ENCODE measurements around the gene GSDMA.

Gene GSDMA

DNA sequence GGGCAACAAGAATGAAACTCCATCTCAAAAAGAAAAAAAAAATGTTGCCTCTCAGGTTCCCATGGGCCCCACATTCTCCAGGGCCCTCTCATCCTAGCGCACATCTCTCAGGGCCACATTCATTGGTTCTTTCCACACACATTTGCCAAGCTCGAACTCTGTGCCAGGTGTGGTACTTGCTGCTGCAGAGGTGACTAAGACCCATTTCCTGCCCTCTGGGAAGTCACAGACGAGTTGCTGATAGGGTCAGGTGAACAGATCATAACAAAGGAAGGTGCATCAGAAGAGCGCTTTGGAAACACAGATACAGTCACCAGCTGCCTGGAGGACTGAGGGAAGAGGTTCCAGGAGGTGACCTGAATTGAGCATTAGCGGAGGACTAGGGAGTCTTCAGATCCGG is 1.0 kb downstream of the GSDMA start:
- DNase-seq (ENCODE audit: low read depth) = no peak

GRCh38 chr17:39965017-39965699 is 2.4 kb downstream of the GSDMA start:
- no peak for DNase-seq (ENCODE audit: low read depth)

DNA sequence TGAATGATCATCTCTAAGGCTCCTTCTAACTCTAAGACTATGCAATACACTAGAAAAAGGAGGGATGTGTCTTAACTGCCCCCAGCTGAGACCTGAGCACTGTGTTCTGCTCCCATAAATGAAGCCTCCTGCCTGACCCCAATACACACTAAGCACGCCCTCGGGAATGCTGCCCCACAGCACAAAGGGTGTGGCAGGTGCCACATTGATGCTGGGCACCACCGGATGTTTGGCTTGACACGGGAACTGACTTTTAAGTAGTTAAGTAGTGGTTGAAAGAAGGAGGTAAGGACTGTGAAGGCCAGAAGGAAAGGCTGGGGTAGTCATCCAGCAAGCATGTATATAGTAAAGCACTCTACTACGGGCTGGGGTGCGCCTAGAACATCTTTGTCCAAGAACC is 4.0 kb downstream of the GSDMA start:
- no peak for DNase-seq (ENCODE audit: low read depth)

- DNase-seq (ENCODE audit: low read depth) = no peak
These were observed 6.0 kb downstream of the GSDMA start for GRCh38 chr17:39968761-39969160.

GRCh38 chr17:39969375-39969774 is 6.6 kb downstream of the GSDMA start:
- no peak for DNase-seq (ENCODE audit: low read depth)

GRCh38 chr17:39970157-39970692 is 7.4 kb downstream of the GSDMA start:
- no peak for DNase-seq (ENCODE audit: low read depth)

- no peak for DNase-seq (ENCODE audit: low read depth)
These were observed 8.3 kb downstream of the GSDMA start for GRCh38 chr17:39971076-39971603.

DNA sequence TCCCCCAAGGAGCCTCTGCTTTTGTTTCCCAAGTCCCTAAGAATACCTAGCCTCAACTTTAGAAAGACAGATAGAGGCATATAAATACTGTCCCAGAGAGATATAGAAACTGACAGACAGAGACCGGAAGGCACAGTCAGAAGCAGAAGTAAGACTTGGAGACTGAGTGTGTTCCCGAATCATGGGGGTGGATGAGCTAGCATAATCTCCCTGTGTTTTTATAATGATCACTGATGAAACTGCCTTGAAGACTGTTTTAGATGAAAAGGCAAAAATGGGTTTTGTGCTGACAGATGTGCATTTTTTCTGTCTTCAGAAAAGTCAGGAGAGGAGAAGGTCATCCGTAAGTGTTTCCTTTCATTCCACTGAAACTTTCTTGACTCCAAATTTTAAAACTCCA is 9.5 kb downstream of the GSDMA start:
- DNase-seq (ENCODE audit: low read depth) = no peak

- no peak for DNase-seq (ENCODE audit: low read depth)
These were observed 10.7 kb downstream of the GSDMA start for GRCh38 chr17:39973496-39973895.

DNA sequence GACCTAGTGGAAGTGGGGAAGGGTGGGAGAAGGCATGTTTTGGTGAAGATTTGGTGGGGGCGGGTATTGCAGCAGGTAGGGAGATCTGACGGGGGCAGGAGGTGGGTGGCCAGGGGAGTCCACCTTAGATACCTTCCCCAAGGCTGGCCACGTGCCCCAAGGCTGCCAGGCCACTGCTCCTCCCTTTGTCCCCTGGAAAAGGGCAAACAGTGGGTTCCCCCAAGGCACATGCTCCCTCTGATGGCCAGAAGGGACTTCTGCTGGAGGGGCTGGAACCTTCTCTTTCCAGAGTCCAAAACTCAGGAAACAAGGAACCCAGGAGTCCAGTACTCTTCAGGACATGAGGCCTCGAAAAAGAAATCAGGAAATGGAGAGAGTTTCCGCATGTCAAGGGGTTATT is 11.6 kb downstream of the GSDMA start:
- no peak for DNase-seq (ENCODE audit: low read depth)

DNA sequence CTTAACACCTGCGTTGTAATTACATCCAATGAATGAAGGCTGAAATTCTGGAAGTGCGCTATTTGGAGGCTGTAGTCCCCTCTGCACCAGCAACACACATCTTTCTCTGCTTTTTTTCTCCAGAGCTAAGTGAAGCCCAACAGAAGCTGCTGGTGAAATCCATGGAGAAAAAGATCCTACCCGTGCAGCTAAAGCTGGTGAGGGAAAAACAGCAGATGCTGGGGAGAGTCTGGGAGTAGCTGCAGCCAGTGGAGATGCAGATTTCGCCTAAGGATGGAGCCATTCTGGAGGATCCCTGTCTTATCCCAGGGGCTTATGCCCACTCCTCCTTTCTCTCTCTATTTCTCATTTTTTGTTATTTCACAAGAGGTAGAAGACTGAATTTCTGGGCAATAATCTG is 13.0 kb downstream of the GSDMA start:
- no peak for DNase-seq (ENCODE audit: low read depth)

DNA sequence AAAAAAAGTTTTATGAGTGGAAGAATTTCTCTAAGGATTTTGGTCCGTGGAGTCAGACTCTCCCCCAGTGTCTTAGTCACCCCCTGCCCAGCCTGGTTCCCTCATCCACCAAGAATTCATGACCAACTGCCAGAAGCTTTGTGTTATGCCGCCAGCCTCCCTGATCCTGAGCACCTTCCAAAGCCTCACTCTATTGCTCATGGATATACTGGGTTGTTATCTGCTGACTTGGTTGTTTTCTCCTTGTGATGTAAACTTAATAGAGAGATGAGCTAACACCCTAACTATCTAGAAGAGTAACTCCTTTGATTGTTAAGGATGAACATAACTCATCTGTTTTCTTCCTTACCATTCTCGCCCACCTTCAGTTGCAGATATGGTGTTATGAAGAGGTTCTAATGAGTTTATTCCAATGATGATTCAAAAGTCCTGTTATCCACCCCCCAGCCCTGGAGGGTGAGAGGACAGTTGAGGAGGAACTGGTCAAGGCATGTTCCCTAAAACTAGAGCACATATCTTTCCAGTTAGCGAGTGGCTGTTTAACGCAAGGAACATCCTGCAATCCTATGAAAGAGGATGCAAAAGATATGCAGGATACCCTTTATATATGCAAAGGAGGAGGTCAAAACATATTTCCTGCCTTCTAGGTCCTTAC is 16.3 kb downstream of the GSDMA start:
- DNase-seq (ENCODE audit: low read depth) = peak; percentile 96

DNA sequence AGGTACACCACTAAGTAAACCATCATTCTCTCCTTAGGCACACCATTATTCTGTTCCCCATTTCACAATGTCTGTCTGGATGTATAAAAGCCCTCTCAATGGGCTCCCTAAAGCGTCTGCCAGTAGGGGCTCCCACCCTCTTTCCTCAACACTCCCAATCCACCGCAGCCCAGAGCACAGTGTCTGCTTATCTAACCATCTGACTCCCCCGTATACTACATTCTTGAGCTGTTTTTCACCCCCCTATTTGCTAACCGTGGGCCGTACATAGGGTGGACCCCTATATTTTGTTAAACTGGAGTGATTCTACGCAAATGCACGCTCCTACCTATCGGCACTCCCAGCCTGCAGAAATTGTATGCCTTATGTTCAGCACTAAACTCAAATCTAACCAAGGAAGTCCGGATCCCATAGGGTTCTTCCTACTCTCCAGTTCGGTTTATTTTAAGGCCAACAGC is 17.1 kb downstream of the GSDMA start:
- DNase-seq (ENCODE audit: low read depth) = peak; percentile 64

- peak; percentile 100 for DNase-seq (ENCODE audit: low read depth)
These were observed 17.8 kb downstream of the GSDMA start, which contains the start of gene PSMD3 for GRCh38 chr17:39980351-39981206. PSMD3 (plus strand) TSS chr17:39980807; CDS start chr17:39980971, 164 bp downstream.

GRCh38 chr17:39981207-39981741 is 18.5 kb downstream of the GSDMA start:
- DNase-seq (ENCODE audit: low read depth) = peak; percentile 11

DNA sequence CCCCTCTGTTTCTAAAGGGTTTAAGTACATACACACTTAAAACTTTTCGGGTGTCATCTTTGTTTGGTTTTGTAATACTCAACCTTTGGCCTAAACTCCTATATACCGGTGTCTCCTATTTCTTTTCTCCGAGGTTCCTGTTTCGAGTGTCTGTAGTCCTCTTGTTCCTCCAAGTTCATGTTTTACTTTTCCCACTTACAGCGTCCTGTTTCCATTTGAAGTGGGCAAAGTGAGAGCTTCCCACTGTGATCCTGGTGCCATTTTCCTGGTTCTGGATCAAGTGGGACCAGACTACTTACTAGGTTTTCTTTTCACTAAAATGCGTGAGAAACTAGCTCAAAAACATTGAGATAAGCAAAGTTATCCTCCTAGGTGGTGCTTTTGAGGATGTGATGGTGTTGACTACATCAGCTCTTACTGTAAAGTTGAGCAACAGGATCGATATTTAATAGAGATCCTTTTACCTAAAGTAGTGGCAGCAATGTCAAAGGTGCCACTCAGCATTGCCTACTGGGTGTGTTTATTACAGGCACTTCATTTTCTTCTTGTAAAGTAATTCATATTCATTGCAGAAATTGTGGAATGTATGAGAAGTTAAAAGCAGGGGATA is 19.1 kb downstream of the GSDMA start:
- no peak for DNase-seq (ENCODE audit: low read depth)

DNA sequence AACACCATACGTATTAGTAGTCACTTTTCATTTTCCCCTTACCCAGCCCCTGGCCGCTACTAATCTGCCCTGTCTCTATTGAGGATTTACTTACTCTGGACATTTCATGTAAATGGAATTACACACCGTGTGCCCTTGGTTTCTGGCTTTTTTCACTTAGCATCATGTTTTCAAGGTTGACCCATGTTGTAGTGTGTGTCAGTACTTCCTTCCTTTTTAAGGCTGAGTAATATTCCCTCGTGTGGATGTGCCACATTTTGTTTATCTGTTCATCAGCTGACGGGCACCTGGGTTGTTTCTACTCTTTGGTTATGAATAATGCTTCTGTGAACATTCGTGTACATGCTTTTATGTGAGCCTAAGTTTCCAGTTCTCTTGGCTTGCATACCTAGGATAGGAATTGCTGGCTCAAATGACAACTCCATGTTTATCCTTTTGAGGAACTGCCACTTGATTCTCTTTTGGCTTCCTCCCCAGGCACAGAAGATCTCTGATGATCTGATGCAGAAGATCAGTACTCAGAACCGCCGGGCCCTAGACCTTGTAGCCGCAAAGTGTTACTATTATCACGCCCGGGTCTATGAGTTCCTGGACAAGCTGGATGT is 25.5 kb downstream of the GSDMA start:
- DNase-seq (ENCODE audit: low read depth) = no peak

- DNase-seq (ENCODE audit: low read depth) = no peak
These were observed 31.6 kb downstream of the GSDMA start for GRCh38 chr17:39994448-39994847.

DNA sequence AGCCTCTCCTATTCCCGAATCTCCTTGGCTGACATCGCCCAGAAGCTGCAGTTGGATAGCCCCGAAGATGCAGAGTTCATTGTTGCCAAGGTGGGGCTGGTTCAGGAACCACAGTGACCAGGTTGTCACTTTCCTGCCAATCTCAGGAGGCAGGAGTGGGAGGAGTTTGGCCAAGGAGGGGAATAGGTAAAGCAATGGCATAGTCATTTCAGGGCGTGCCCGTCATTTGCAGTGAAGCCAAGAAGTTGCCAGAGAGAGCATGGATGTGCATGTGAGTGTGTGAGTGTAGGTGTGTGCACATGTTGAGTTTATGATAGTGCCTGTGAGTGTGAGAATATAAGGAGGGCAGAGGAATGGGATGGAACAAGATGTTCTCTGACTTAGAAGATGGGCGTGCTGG is 32.6 kb downstream of the GSDMA start:
- DNase-seq (ENCODE audit: low read depth) = no peak

DNA sequence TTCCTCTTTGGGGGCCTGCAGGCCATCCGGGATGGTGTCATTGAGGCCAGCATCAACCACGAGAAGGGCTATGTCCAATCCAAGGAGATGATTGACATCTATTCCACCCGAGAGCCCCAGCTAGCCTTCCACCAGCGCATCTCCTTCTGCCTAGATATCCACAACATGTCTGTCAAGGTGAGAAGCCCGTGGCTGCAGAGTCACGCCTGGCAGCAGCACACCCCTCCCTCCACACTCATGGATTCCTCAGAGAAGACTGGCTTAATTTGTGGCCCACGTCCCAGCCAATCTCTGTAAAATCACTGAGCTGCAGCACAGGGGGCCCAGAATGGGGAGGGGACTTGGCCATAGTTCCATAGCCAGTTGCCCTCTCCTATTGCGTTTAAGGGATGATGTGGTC is 33.4 kb downstream of the GSDMA start:
- DNase-seq (ENCODE audit: low read depth) = no peak

DNA sequence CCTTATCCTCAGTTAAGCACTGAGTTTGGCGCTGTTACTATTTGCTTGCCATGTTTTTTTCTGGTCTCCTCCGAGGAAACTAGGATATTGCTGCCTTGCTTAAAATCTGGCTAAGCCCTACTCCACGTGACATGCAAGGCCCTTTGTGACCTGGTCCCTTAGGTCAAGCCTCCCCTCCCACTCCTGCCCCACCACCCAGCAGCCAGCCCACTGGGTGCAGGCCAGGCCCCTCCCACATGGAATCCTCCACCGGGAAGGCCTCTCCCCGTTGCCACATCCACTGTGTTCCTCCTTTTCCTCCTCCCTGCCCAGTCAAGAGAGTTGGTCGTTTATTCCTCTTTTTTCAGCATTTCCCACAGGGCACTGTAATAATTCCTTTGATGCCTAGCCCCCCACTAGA is 34.0 kb downstream of the GSDMA start:
- no peak for DNase-seq (ENCODE audit: low read depth)

Data from ELR (cell line).